Medulla oblongata (tissue), 1 donor: ENCODE results near the gene KCNJ16.

ENCODE experiments used
- DNase-seq: peaks from one replicate; pipeline ENCODE4 v3.0.0-alpha.2; 2015; ENCODE audit errors: extremely low spot score

KCNJ16 gene

DNA sequence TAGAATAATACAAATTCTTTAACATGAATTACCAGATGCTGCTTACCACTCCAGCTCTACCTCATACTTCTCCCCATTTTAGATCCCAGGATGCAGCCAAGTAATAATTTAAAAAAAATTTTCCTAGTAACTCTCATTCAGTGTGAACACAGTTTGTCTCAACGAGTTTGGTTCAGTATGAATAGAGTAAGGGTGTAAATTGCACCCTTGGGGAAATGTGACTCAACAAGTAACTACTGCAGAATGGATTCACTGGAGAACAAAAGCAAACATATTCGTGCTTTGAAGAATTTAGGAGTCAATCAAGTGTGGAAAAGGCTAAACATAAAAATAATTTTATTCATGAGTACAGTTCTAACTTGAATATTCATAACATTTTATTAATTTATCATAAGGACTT is 23.0 kb downstream of the KCNJ16 start:
- DNase-seq: no peak

GRCh38 chr17:70099294-70099693 is 24.3 kb downstream of the KCNJ16 start:
- no peak for DNase-seq

DNA sequence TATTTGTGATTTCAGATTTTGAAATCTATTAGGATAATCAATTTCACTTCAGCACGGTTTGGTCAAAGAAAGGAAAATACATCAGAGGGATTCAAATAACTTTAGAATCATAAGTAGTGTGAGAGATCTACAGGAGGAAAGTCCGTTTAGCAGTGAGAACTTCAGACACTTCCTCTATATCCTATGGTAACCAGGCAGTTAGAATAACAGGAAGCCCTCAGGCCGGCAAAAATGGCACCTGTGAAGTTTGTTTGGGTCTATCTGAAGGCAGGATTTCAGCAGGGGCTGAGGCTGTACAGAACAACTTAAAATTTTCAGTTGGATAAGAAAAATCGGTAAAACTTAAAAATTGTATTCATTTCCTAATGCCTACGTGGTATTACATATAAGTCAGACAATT is 24.9 kb downstream of the KCNJ16 start:
- no peak for DNase-seq

DNA sequence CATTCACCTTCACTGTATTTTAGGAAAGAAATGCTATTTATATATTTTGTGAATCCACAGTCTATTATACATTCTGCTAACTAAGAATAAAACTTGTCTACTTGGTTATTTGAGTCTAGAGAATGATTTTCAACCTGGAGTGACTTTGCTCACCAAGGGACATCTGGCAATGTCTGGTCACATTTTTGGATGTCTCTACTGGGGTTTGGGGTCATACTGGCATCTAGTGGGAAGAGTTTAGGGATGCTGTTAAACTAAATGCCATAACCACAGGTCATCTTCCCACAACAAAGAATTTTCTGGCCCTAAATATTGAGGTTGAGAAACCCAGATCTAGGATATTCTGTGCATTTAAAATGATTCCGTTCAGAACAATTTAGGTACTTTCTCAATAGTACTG is 26.0 kb downstream of the KCNJ16 start:
- no peak for DNase-seq

DNA sequence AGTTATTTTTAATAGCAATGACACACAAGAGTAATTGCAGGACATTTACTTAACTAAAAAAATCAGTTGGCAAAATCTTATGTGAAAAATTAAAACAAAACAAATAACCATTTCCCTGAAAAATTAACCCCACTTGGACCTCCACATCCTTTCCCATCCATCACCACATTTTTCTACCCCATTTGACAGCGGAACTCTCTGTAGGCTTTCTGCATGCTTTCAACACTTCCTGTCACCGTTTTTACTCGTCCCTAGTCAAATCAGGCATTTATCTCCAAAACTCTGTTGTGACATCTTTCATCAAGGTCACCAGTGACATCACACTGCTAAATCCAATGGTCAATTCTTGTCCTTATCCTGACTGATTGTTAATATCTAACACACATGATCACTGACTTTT is 27.5 kb downstream of the KCNJ16 start:
- DNase-seq: no peak

GRCh38 chr17:70104791-70105523 is 29.9 kb downstream of the KCNJ16 start:
- peak; percentile 53 for DNase-seq

DNA sequence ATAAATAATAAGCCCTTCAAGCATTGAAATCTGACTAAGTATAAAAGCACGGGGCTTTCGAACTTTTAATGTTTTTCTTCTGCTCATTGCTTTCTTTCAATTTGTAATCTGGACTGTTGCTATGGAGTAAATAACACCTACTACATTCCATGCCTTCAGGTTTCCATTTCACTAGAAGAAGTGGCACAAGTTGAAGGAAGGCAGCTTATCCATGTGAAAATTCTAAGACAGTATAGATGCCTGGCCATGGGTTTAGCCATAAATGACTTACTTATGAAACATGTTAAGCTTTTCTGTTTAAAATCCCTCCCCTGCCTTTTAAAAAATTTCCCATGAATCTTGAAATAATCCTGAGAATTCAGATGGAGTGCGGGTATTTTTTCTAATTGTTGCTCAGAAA is 30.6 kb downstream of the KCNJ16 start:
- DNase-seq: no peak

GRCh38 chr17:70106551-70106950 is 31.5 kb downstream of the KCNJ16 start:
- DNase-seq: no peak

- no peak for DNase-seq
Measured at GRCh38 chr17:70107441-70107840, 32.4 kb downstream of the KCNJ16 start.

DNA sequence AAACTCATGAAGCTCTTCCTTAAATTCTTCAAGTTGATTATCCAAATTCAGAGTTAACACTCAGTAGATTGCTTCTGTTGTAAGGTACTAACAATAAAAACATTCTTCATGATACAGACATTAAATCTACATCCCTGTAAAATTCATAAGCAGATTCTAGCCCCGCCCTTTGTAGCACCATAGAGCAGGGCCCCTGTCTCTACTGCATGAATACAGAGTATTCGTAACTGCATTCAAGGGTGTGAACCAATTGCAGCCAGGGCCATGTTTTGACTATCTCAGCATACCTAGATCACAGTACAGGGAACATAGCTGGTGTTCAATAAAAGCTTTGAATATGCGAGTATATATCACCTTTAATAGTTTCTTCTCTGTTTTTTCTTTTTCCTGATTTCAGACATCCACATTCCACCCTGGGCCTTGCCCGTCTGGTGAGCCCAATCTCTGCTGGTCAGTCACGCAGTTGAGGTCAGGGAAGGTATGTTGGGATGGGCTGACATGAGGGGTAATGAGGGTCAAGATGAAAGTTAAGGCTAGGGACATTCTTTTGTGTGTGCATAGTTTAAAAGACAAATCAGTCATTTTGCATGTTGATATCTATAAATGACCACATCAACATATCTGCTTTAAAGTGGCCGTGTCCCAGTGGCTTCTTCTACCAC is 33.0 kb downstream of the KCNJ16 start:
- DNase-seq: no peak

DNA sequence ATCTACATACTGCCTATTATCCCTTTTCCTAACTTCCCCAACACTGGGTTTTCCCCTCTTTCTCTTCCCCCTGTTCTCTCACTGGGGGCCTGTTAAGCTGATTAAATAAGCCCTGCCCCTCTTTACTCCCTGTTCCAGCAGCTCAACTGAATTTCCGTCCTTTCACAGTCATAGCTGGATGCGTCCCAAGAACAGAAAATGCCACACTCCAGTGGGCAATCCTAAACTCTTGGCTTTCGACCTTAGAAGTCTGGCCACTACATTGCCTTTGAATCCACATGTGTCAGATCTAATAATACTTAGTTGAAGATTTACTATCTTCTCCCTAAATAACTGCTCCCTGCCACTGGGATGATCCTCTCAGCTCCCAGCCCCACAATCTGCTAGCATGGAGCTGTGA is 34.5 kb downstream of the KCNJ16 start:
- peak; percentile 36 for DNase-seq

DNA sequence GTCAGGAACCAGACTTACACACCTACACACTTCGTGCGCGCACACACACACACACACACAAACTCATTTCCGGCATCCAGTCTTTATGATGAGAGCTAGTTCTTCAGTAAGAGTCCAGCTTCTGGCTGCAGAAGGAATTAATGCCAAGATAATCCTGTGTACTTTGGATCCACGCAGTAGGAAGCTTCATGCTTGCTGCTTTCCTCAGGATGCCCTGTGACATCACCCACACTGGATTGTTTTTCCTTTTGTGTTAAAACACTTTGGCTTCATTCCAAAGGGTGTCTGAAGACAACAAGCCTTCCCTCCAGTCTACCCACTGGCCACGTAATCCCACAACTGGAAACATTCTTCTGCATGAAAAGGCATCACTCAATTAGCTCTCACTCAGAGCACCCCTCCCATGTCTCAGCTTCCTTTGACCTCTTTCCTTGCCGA is 35.4 kb downstream of the KCNJ16 start:
- no peak for DNase-seq

DNA sequence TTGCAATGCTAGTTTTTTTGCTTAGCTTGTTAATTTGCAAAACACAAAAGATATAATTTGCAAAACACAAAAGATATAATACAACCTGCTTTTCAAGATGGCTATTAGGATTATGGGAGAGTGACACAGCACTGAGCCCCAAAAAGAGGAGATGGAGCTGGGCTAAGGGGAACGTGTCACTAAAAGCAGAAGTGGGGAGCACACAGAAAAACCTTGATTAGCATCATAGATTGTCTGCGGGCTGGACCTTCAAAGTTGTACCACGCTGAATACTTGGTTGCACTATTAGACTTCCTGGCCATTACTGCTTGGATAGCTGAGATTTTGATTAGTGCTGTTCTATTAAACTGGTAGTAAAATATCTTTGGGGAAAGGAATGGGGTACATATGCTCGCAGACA is 36.2 kb downstream of the KCNJ16 start:
- no peak for DNase-seq

DNA sequence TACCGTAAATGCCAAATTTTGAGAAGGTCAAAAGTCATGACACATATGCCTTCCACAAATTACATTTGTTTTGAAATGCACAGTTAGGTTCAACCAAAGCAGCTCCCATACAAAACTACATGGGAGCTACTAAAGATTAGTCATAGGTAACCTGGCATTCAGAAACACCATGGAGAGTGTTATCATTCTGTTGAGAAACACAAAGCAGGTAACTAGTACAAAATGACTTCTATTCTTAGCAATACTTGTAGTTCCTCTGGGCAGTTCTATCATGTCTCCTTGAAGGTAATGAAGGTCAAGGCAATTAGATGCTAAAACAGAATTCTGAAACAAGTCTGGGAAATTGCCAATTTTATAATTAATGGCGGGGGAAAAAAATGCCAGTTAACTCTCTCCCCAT is 39.4 kb downstream of the KCNJ16 start:
- DNase-seq: no peak

DNA sequence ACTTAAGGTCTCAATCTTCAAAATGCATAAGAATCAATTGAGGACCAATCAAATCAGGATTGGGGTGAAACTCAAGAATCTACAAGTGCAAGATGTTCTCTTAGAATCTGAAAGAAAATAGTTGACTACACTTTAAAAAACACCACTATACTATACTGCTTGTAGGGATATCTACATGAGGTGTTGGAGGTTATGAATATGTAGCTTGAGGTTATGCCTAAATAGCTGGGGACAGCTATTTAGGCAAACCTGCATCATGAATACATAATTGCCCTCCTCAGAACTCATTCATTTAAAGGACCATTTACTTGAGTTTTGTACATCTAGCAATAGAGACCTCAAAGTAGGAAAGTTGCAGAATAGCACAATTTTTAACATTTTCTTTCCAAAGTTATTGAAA is 40.1 kb downstream of the KCNJ16 start:
- no peak for DNase-seq

DNA sequence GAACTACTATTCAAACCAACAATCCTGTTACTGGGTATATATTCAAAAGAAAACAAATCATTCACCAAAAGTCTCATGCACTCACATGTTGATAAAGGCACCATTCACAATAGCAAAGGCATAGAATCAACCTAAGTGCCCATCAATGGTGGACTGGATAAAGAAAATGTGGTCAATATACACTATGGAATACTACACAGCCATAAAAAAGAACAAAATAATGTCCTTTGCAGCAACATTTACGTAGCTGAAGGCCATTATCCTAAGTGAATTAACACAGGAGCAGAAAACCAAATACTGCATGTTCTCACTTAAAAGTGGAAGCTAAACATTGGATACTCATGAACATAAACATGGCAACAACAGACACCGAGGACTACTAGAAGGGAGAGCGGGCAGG is 41.9 kb downstream of the KCNJ16 start:
- DNase-seq: no peak

- no peak for DNase-seq
Measured at GRCh38 chr17:70119545-70119944, 44.5 kb downstream of the KCNJ16 start.

GRCh38 chr17:70119983-70120382 is 45.0 kb downstream of the KCNJ16 start:
- no peak for DNase-seq

GRCh38 chr17:70120425-70120824 is 45.4 kb downstream of the KCNJ16 start:
- peak; percentile 44 for DNase-seq

DNA sequence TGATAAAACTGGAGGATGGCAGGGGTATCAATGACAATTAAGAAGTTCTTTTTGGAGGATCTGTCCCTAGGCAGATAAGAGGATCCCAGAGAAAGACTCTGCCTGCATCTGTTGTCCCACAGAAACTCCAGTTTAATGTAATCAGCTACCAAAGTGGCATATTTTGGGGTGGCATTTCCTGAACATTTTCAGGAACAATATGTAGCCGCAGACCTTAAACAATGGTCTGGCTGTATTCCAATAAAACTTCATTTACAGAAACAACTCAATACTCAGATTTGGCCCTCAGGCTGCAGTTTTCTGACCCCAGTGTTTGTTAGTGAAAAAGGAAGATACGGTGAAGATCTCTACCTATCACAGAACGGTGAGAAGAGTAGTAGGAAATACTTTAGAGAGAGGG is 46.1 kb downstream of the KCNJ16 start:
- no peak for DNase-seq

DNA sequence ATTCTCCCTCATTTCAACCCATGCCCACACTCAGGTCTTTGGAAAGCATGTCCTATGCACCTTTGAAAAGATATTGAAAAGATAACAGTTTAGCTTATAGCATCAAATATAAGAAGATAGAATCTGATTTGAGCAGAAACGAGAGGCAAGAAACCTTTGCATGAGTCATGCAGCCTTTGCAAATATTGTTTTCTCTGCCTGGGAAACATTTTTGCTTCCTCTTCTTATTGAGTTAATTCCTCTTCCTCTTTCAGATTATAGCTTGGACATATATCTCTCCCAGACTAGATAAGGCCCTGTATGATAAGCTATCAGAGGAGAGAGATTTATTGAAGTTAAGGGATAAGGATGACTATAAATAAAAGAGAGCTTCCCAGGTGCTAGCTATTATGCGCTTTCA is 48.2 kb downstream of the KCNJ16 start:
- peak; percentile 40 for DNase-seq

DNA sequence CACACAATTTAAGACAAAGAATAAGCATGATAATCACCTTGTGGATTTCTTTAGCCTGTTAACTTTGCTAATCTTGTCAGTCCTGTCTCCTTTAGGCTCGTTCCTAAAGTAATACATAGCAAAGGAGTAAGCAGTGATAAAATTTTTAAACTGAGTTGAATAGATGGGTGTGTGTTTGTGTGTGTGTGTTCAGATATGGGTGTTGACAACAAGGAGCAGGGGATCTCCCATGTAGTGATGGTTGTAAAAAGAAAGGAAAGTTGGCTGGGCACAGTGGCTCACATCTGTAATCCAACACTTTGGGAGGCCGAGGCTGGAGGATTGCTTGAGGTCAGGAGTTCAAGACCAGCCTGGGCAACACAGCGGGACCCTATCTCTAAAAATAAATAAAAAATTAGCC is 49.7 kb downstream of the KCNJ16 start:
- no peak for DNase-seq

DNA sequence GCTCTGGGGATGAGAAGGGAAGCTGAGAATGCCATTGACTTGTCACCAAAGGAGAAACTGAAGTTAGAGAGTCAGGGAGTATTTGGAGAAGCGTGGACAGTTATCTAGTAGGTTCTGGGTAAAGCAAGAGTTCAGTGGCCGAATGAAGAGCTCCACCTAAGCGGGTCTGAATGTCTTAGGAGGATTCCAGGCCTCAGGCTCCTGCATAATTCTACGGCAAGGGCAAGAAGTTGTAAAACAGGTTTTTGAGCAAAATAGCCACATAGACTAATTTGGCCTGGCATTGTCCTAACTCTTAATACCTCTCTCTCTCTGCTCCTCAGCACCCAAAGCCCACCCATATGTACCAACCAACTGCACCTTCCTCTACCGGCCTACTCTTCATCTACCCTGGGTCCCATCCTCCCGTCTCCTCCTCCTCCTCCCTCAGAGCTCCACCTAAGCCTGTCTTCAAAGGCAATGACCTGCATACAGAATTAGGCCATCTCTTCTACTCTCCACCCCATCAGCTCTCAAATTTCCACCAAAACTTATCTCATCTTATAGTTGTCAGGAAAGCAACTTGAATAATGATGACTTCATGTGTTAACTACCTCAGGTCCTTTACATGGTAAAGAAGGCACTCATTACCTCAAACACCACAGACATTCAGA is 52.3 kb downstream of the KCNJ16 start:
- no peak for DNase-seq
